PFSK-1 (cell line): ENCODE data around the gene RASAL2.

Source experiments
- FOXP2 ChIP-seq: optimal IDR thresholded peaks from 2 replicates; pipeline ENCODE3; 2011; ENCODE audit warnings: borderline replicate concordance, control low read depth, inconsistent platforms; ENCODE audit not compliant: insufficient read depth; ENCODE audit errors: extremely low read length, extremely low read depth
- SIN3A ChIP-seq: IDR thresholded peaks from 2 replicates; pipeline ENCODE4 v1.6.1; 2012; ENCODE audit warnings: mild to moderate bottlenecking, low read length, moderate library complexity, borderline replicate concordance; ENCODE audit not compliant: insufficient read depth
- TAF1 ChIP-seq: IDR thresholded peaks from 2 replicates; pipeline ENCODE4 v1.6.1; 2012; ENCODE audit warnings: low read length, control low read depth, borderline replicate concordance; ENCODE audit not compliant: insufficient read depth
- TF ChIP-seq, protein P1 (sequence below), 2 experiments: IDR thresholded peaks; 2 replicates each; pipeline versions ENCODE4 v1.6.1 to v1.8.0; 2011 to 2012; ENCODE audit warnings: low read depth in 2 of 2, low read length in 2 of 2, control low read depth in 1 of 2, inconsistent platforms in 1 of 2, mild to moderate bottlenecking in 1 of 2, moderate library complexity in 1 of 2; ENCODE audit not compliant: insufficient read depth in 1 of 2

DNA sequence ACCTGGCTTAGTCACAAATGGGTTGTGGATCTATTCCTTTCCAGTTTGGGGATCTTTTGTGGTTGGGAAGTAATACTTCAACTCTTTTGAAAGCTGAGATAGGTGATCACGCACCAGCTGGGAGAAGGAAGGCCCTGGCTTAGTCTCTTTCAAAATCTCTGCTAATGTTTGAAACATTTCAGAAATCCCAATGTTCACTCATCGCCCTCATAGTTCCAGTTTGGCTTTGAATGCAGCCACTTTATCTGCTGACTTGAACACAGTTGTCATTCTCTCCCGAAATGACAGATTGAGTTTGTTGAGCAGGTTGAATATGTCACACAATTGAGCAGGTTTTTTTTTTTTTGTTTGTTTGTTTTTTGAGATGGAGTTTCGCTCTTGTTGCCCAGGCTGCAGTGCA is 24.6 kb downstream of the RASAL2 start:
- TF ChIP-seq, protein P1, sequence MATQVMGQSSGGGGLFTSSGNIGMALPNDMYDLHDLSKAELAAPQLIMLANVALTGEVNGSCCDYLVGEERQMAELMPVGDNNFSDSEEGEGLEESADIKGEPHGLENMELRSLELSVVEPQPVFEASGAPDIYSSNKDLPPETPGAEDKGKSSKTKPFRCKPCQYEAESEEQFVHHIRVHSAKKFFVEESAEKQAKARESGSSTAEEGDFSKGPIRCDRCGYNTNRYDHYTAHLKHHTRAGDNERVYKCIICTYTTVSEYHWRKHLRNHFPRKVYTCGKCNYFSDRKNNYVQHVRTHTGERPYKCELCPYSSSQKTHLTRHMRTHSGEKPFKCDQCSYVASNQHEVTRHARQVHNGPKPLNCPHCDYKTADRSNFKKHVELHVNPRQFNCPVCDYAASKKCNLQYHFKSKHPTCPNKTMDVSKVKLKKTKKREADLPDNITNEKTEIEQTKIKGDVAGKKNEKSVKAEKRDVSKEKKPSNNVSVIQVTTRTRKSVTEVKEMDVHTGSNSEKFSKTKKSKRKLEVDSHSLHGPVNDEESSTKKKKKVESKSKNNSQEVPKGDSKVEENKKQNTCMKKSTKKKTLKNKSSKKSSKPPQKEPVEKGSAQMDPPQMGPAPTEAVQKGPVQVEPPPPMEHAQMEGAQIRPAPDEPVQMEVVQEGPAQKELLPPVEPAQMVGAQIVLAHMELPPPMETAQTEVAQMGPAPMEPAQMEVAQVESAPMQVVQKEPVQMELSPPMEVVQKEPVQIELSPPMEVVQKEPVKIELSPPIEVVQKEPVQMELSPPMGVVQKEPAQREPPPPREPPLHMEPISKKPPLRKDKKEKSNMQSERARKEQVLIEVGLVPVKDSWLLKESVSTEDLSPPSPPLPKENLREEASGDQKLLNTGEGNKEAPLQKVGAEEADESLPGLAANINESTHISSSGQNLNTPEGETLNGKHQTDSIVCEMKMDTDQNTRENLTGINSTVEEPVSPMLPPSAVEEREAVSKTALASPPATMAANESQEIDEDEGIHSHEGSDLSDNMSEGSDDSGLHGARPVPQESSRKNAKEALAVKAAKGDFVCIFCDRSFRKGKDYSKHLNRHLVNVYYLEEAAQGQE (IDR thresholded peaks at IDR 0.05; ENCODE audit: insufficient read depth in 1 of 2, low read depth in 2 of 2, low read length in 2 of 2), result no peak
- TF ChIP-seq TAF1 (no peak), FOXP2 (no peak), SIN3A (no peak)
